Measurements from ENCODE around the gene CSMD2.

Gene CSMD2

DNA sequence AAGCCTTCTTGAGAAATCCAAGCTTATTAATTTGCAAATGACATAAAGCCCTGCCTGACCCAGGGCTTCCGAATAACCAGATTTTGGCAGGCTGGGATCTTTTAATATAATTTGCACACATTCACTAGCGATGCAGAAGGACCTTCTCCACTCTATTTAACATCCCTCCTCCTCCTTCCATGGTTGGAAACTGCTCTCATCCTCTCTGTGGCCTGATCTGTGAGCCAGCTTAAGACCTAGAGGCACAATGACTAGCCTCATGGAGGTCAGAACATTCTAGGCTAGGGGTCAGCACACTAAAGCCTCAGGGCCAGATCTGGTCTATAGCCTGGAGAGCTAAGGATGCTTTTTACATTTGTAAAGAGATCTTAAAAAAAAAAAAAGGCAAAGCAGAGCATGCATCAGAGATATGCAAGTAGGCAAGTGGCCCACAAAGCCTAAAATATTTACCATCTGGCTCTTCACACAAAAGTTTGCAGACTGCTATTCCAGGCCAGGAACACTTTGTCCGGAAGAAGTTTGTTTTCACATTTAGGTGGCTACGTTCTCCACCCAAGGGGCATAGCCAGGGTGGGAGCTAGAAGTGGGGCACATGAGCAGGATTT lies 439.4 kb downstream of the CSMD2 start:
- no peak overlapping the region for H3K4me3 ChIP-seq (ENCODE audit: low read depth, low read length)

DNA sequence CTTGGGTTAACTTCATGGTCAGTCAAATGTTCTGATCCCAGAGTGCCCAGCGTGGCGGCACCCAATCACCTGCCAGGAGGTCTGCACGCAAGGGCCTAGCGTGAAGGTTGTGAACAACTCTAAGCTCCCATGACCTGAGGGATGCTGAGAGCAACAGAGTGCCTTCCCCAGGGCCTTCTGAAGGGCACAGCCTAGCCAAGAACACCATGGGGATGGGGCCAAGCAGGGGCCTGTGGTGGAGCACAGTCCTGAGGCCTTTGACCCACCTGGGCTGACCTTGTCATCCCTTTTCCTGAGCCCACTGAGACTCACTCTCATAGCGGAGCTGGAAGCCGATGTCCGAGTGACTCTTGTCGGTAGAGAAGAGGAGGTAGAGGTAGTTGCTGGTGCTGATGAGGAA lies 440.0 kb downstream of the CSMD2 start:
- TF ChIP-seq, protein P1, sequence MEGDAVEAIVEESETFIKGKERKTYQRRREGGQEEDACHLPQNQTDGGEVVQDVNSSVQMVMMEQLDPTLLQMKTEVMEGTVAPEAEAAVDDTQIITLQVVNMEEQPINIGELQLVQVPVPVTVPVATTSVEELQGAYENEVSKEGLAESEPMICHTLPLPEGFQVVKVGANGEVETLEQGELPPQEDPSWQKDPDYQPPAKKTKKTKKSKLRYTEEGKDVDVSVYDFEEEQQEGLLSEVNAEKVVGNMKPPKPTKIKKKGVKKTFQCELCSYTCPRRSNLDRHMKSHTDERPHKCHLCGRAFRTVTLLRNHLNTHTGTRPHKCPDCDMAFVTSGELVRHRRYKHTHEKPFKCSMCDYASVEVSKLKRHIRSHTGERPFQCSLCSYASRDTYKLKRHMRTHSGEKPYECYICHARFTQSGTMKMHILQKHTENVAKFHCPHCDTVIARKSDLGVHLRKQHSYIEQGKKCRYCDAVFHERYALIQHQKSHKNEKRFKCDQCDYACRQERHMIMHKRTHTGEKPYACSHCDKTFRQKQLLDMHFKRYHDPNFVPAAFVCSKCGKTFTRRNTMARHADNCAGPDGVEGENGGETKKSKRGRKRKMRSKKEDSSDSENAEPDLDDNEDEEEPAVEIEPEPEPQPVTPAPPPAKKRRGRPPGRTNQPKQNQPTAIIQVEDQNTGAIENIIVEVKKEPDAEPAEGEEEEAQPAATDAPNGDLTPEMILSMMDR (IDR thresholded peaks at IDR 0.05; ENCODE audit: low read depth, low read length) = no peak

More for the DNA sequence above, 439.4 kb downstream of the CSMD2 start:
- TF ChIP-seq, protein P1 (IDR thresholded peaks at IDR 0.05; ENCODE audit: low read depth, low read length) = no peak

GRCh38 chr1:33724348-33724747 lies 440.7 kb downstream of the CSMD2 start:
- H3K4me3 ChIP-seq (ENCODE audit: low read depth, low read length) = no peak overlapping the region
- TF ChIP-seq, protein P1 (IDR thresholded peaks at IDR 0.05; ENCODE audit: low read depth, low read length) = no peak

More for the DNA sequence above, 440.0 kb downstream of the CSMD2 start:
- no peak overlapping the region for H3K4me3 ChIP-seq (ENCODE audit: low read depth, low read length)

GRCh38 chr1:33723251-33723650 lies 441.8 kb downstream of the CSMD2 start:
- H3K4me3 ChIP-seq (ENCODE audit: low read depth, low read length) = no peak overlapping the region
- TF ChIP-seq, protein P1 (IDR thresholded peaks at IDR 0.05; ENCODE audit: low read depth, low read length) = no peak

DNA sequence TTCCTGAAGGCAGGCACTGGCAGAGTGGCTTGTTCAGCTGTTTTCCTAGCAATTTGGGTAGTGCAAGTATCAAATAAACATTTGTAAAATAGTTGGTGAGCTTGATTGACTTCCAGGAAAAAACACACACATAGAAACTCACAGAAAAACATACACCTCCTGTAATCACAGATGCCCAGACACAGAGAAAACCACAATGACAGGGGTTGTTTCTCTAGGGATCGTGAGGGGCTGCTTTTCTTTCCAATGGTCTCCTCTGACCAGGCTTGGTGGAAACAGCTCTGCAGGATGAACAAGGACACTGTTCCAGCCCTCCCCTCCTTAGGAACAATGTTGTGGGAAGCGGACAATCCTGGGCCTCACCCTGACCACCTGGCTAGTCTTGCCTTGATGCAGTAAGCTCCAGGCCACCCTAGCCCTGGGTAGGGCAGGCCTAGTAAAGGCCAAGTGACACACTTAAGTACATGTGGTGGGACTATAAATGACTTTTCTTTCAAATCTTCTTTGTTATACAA lies 443.7 kb downstream of the CSMD2 start:
- no peak overlapping the region for H3K4me3 ChIP-seq (ENCODE audit: low read depth, low read length)
- TF ChIP-seq, protein P1 (IDR thresholded peaks at IDR 0.05; ENCODE audit: low read depth, low read length) = no peak

DNA sequence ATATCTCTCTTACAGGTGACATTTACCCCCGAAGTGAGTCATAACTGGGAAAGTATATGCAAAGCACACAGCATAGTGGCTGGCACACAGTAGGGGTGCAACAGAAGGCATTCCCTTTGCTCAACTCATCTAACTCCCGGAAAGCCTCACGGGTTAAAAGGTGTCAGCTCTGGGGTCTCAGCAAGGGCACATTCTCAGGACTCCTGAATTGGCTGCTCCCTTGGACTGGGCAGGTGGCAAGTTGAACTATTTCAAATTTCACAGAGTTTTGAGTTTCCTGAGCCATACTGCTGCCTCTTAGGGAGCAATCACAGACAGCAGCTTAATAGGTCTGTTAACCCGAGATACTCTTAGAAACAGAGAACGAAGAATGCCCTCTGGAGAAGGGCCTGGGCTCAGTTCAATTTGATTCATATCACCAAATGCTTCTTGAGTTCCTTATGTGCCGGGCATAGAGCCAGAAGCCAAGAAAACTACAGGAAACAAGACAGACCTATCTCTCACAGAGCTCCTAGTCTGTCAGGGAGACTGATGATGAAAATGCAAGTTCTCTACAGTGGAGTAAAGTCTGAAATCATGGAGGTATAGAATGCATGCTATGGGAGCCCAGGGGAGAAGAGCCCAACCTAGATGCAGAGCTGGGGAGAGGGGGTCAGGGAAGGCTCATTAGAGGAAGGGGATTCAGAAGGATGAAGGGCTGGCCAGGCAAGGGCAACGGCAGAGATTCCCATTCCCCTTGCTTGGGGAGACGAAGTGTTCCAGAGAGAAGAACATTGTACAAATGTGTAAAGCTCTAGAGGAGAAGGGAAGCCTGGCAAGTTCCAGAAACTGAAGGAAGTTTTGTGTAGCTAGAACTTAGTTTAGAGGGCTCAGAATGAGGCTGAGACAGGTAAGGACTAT lies 445.0 kb downstream of the CSMD2 start:
- TF ChIP-seq, protein P1 (IDR thresholded peaks at IDR 0.05; ENCODE audit: low read depth, low read length) = no peak
- H3K4me3 ChIP-seq (ENCODE audit: low read depth, low read length) = no peak overlapping the region

- H3K4me3 ChIP-seq (ENCODE audit: low read depth, low read length) = no peak overlapping the region
- TF ChIP-seq, protein P1 (IDR thresholded peaks at IDR 0.05; ENCODE audit: low read depth, low read length) = no peak
Observed at GRCh38 chr1:33719326-33719725, 445.7 kb downstream of the CSMD2 start.

Measured in WI38 (cell line).